Caco-2 (cell line): ENCODE data around the gene AMZ2. TPM values are rescaled to one million over a fixed set of nuclear protein-coding genes. Genes with fewer than 3 reads are reported as not detected.
A peak's percentile ranks its signal among the peaks of the same experiment; 100 is the strongest.

Experiments
- BruUV-seq: library from RNA; stranded (reverse); fragments of 400-500 nt; replicated peaks from 2 replicates; lab custom pipeline; 2021; lab: Mats Ljungman, UMichigan
- CTCF ChIA-PET: fragments of 300-600 bp; sonication (Branson Sonifier 250); formaldehyde crosslinking; loops from one replicate; lab custom pipeline; 2022; ENCODE audit warnings: antibody characterized with exemption; lab: Charles Lee
- POLR2A ChIA-PET: fragments of 300-600 bp; sonication (Branson Sonifier 250); formaldehyde crosslinking; loops from one replicate; lab custom pipeline; 2022; ENCODE audit warnings: antibody characterized with exemption; lab: Charles Lee
- DNase-seq, 2 experiments: peaks; one replicate each; pipeline versions ENCODE4 v3.0.0 to v3.0.0-alpha.2; 2020 to 2022
- H3K27me3 ChIP-seq: replicated peaks from 2 replicates; pipeline ENCODE4 v1.6.0; 2011; ENCODE audit warnings: low read length; ENCODE audit not compliant: control insufficient read depth, insufficient read depth
- H3K36me3 ChIP-seq: 2 replicates; pipeline ENCODE4 v1.5.1; 2011; ENCODE audit warnings: low read length; ENCODE audit not compliant: control insufficient read depth, insufficient read depth
- H3K4me1 ChIP-seq: fragments of 250-450 bp; sonication (Bioruptor Pico); 2 replicates; pipeline ENCODE4 v1.5.1; 2020; ENCODE audit warnings: mild to moderate bottlenecking
- H3K4me3 ChIP-seq: 2 replicates; pipeline ENCODE4 v1.5.1; 2011; ENCODE audit warnings: low read depth, mild to moderate bottlenecking, control low read depth, low read length
- H3K9me3 ChIP-seq: fragments of 250-450 bp; sonication (Bioruptor Pico); 2 replicates; pipeline ENCODE4 v1.5.1; 2020; ENCODE audit warnings: mild to moderate bottlenecking, moderate library complexity
- H3K27ac Mint-ChIP-seq: one replicate; pipeline ENCODE4 v1.8.0; 2022; ENCODE audit warnings: mixed read lengths; ENCODE audit not compliant: unreplicated experiment
- H3K27me3 Mint-ChIP-seq: one replicate; pipeline ENCODE4 v1.8.0; 2022; ENCODE audit warnings: mixed read lengths; ENCODE audit not compliant: insufficient read depth, unreplicated experiment
- H3K36me3 Mint-ChIP-seq: one replicate; pipeline ENCODE4 v1.8.0; 2022; ENCODE audit warnings: mild to moderate bottlenecking, mixed read lengths; ENCODE audit not compliant: insufficient read depth, unreplicated experiment
- H3K4me1 Mint-ChIP-seq: one replicate; pipeline ENCODE4 v1.8.0; 2022; ENCODE audit warnings: low read depth, mixed read lengths; ENCODE audit not compliant: unreplicated experiment
- H3K4me3 Mint-ChIP-seq: one replicate; pipeline ENCODE4 v1.8.0; 2022; ENCODE audit warnings: mild to moderate bottlenecking, moderate library complexity, mixed read lengths; ENCODE audit not compliant: unreplicated experiment
- H3K9me3 Mint-ChIP-seq: one replicate; pipeline ENCODE4 v1.8.0; 2022; ENCODE audit warnings: mixed read lengths; ENCODE audit not compliant: unreplicated experiment
- CTCF ChIP-seq, 2 experiments: fragments of 200-600 bp in 1 of 2; IDR thresholded peaks; 1 replicate in 1 of 2; 2 replicates in 1 of 2; pipeline versions ENCODE4 v1.5.1 to v1.8.0; 2011 to 2022; ENCODE audit warnings: antibody characterized with exemption in 1 of 2, control low read depth in 1 of 2, inconsistent platforms in 1 of 2, low read depth in 1 of 2, low read length in 1 of 2, mild to moderate bottlenecking in 1 of 2, moderate library complexity in 1 of 2; ENCODE audit not compliant: insufficient read depth in 1 of 2, severe bottlenecking in 1 of 2, unreplicated experiment in 1 of 2
- intact Hi-C: fragments of 100-400 bp; cut with micrococcal nuclease; formaldehyde crosslinking; loops from one replicate; pipeline ENCODE4 v1.10.0; 2022; ENCODE audit not compliant: unreplicated experiment
- total RNA-seq: library from RNA; stranded (reverse); gene quantifications from 2 replicates; pipeline ENCODE4 v1.2.3, GENCODE V29; 2022

Gene AMZ2
- total RNA-seq, 1 experiment from 2014 or later: 60.2 TPM

GRCh38 chr17:68289936-68290267 lies 42.1 kb downstream of the AMZ2 start:
- H3K4me1 Mint-ChIP-seq: no peaks in the 10 kb centered on the region
- no peaks in the 10 kb centered on the region for H3K9me3 Mint-ChIP-seq
- intact Hi-C loops: loop anchor here (2.0 kb wide), 1 partner anchor 39 kb away; no protein-coding TSS in a partner anchor
- POLR2A ChIA-PET: no interaction called here
- no peak overlapping the region for H3K27ac Mint-ChIP-seq
- Histone ChIP-seq H3K9me3 (no peaks in the 10 kb centered on the region), H3K36me3 (no peaks in the 10 kb centered on the region), H3K4me1 (peaks cover 6% of the 10 kb centered on the region; the same call in 1 of the 2 replicates), H3K27me3 (no peaks in the 10 kb centered on the region), H3K4me3 (no peak overlapping the region)
- peaks cover 3% of the 10 kb centered on the region for H3K27me3 Mint-ChIP-seq
- DNase-seq: no peak
- CTCF ChIA-PET: no interaction called here
- BruUV-seq: no TSS peak
- no peak for TF ChIP-seq CTCF (IDR thresholded peaks at IDR 0.05; ENCODE audit: insufficient read depth in 1 of 2, low read depth in 1 of 2, low read length in 1 of 2, severe bottlenecking in 1 of 2, unreplicated experiment in 1 of 2)
- H3K36me3 Mint-ChIP-seq: peaks cover 5% of the 10 kb centered on the region
- H3K4me3 Mint-ChIP-seq: peak overlapping the region; percentile 76

GRCh38 chr17:68290268-68290954 lies 42.6 kb downstream of the AMZ2 start:
- no peak for TF ChIP-seq CTCF (IDR thresholded peaks at IDR 0.05; ENCODE audit: insufficient read depth in 1 of 2, low read depth in 1 of 2, low read length in 1 of 2, severe bottlenecking in 1 of 2, unreplicated experiment in 1 of 2)
- ChIA-PET CTCF (interaction anchor here (0.6 to 0.9 kb wide), 3 partner anchors 33 to 145 kb away, joined by 3 to 5 read pairs (median 4); no protein-coding TSS in a partner anchor), POLR2A (interaction anchor here (0.6 kb wide), 4 partner anchors 13 to 562 kb away, joined by 3 to 6 read pairs (median 4); no protein-coding TSS in a partner anchor)
- Mint-ChIP-seq H3K4me3 (peak overlapping the region; percentile 76), H3K36me3 (peaks cover 5% of the 10 kb centered on the region), H3K27ac (peak overlapping the region; percentile 8), H3K9me3 (no peaks in the 10 kb centered on the region), H3K4me1 (no peaks in the 10 kb centered on the region), H3K27me3 (peaks cover 3% of the 10 kb centered on the region)
- TSS peak; percentile 73 for BruUV-seq
- intact Hi-C loops: loop anchor here (2.0 kb wide), 1 partner anchor 38 kb away; no protein-coding TSS in a partner anchor
- Histone ChIP-seq H3K4me1 (peaks cover 6% of the 10 kb centered on the region; the same call in 1 of the 2 replicates), H3K27me3 (no peaks in the 10 kb centered on the region), H3K36me3 (no peaks in the 10 kb centered on the region), H3K4me3 (peak overlapping the region; percentile 87), H3K9me3 (no peaks in the 10 kb centered on the region)
- peak in 1 of 2 experiments; percentile 19 for DNase-seq

- Mint-ChIP-seq H3K36me3 (peaks cover 5% of the 10 kb centered on the region), H3K9me3 (no peaks in the 10 kb centered on the region), H3K4me3 (peak within 1 kb of the TSS; percentile 76), H3K27ac (peak within 1 kb of the TSS; percentile 76), H3K4me1 (peaks cover 3% of the 10 kb centered on the region), H3K27me3 (peaks cover 3% of the 10 kb centered on the region)
- POLR2A ChIA-PET: interaction anchor here (0.6 kb wide), 4 partner anchors 12 to 563 kb away, joined by 3 to 6 read pairs (median 4); no protein-coding TSS in a partner anchor
- no TSS peak for BruUV-seq
- Histone ChIP-seq H3K36me3 (no peaks in the 10 kb centered on the region), H3K27me3 (no peaks in the 10 kb centered on the region), H3K4me1 (peaks cover 6% of the 10 kb centered on the region; the same call in 1 of the 2 replicates), H3K9me3 (no peaks in the 10 kb centered on the region), H3K4me3 (peak within 1 kb of the TSS; percentile 87)
- TF ChIP-seq CTCF (IDR thresholded peaks at IDR 0.05; ENCODE audit: insufficient read depth in 1 of 2, low read depth in 1 of 2, low read length in 1 of 2, severe bottlenecking in 1 of 2, unreplicated experiment in 1 of 2): no peak
- intact Hi-C loops: loop anchor here (2.0 kb wide), 1 partner anchor 38 kb away; no protein-coding TSS in a partner anchor
- peak; percentile 79 to 84 for DNase-seq
- CTCF ChIA-PET: interaction anchor here (0.6 to 1.4 kb wide), 4 partner anchors 34 to 145 kb away, joined by 3 to 14 read pairs (median 4); no protein-coding TSS in a partner anchor
Observed at GRCh38 chr17:68290955-68291835, 43.4 kb downstream of the AMZ2 start, which contains the start of the genes ARSG and SLC16A6. TSS of gene ARSG (plus strand) at chr17:68291495. CDS start at chr17:68307494, 15,999 bp downstream. TSS of gene SLC16A6 (minus strand) at chr17:68291127. CDS start at chr17:68278320, 12,807 bp downstream.
